ENCODE results near the gene LCP1. TPM values are rescaled to one million over a fixed set of nuclear protein-coding genes. Genes with fewer than 3 reads are reported as not detected.

Gene LCP1
- total and polyA plus RNA-seq, 2 donors from 2014 or later, result 5.6 to 73.5 TPM

GRCh38 chr13:46184277-46184699 lies 2.3 kb upstream of the LCP1 start:
- FAIRE-seq, result no peak
- Histone ChIP-seq H3K9ac (ENCODE audit: low read length in 3 of 3) (no peak overlapping the region), H3K4me1 (ENCODE audit: control insufficient read depth in 2 of 3, insufficient read depth in 2 of 3, low read depth in 1 of 3, low read length in 3 of 3) (no peaks in the 10 kb centered on the region), H3K4me3 (ENCODE audit: low read length in 3 of 3) (no peak overlapping the region), H3K9me3 (ENCODE audit: control insufficient read depth in 2 of 3, insufficient read depth in 1 of 3, low read length in 3 of 3) (no peaks in the 10 kb centered on the region), H3K36me3 (ENCODE audit: control insufficient read depth in 2 of 3, insufficient read depth in 3 of 3, low read length in 3 of 3) (no peaks in the 10 kb centered on the region), H3K27ac (ENCODE audit: low read depth in 2 of 2, low read length in 2 of 2) (no peak overlapping the region), H3K27me3 (ENCODE audit: control insufficient read depth, insufficient read depth, low read length) (no peaks in the 10 kb centered on the region)
- TF ChIP-seq CTCF (IDR thresholded peaks at IDR 0.05; ENCODE audit: borderline replicate concordance, extremely low read depth, insufficient read depth), result no peak
- intact Hi-C loops (cut with DNase I), result no loop called here
- DNase-seq, result peak in 1 of 5 donors; percentile 13

DNA sequence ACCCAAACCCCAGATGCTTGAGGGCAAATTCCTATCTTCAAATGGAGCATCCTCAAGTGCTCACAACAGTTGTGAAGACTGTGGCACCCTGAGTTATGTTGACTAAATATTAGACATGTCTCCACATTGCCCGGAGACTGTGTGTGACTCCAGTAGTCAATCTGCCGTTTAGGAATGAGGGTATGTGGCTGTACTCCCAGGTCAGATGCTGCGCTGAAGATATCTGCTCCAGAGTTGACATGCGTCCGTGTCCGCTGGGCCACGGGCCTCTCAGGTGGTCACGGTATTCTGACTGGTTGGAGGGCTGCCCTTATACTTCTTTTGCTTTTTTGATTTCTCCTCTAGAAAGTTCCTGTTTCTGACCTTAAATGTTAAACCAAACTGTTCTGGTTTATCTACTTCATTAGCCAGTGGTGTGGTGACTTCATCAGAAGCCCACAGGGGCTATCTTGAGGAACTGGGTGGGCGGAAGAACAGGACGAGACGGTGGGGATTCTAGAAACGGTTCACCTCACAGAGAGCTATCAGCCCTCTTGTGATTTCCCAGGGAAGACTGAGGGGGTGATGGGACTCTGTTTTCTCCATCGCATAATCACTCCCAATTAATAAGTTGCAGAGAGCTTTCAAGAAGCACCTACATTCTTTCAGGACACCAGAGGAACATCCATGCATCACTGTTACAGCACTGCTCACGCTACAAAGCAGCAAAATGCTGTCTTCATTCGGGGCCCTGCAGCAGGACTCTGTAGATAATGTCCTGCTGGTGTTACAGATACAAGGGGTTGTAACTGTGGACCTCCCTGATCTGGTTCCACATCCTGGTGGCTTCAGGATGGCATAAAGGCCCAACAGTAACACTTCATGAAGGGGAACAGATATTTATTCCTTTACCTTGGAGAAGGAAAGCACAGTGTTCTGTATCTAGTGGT lies 1.3 kb upstream of the LCP1 start:
- no peaks in the 10 kb centered on the region for H3K4me1 ChIP-seq (ENCODE audit: control insufficient read depth in 2 of 3, insufficient read depth in 2 of 3, low read depth in 1 of 3, low read length in 3 of 3)
- H3K36me3 ChIP-seq (ENCODE audit: control insufficient read depth in 2 of 3, insufficient read depth in 3 of 3, low read length in 3 of 3), result no peaks in the 10 kb centered on the region
- no peaks in the 10 kb centered on the region for H3K9me3 ChIP-seq (ENCODE audit: control insufficient read depth in 2 of 3, insufficient read depth in 1 of 3, low read length in 3 of 3)
- no peak overlapping the region for H3K27ac ChIP-seq (ENCODE audit: low read depth in 2 of 2, low read length in 2 of 2)
- no peak overlapping the region for H3K4me3 ChIP-seq (ENCODE audit: low read length in 3 of 3)
- no peak for FAIRE-seq
- no peak for TF ChIP-seq CTCF (IDR thresholded peaks at IDR 0.05; ENCODE audit: borderline replicate concordance, extremely low read depth, insufficient read depth)
- no peaks in the 10 kb centered on the region for H3K27me3 ChIP-seq (ENCODE audit: control insufficient read depth, insufficient read depth, low read length)
- DNase-seq, result no peak
- no peak overlapping the region for H3K9ac ChIP-seq (ENCODE audit: low read length in 3 of 3)
- intact Hi-C loops (cut with DNase I), result no loop called here

GRCh38 chr13:46182491-46182877 lies 507 bp upstream of the LCP1 start:
- Histone ChIP-seq H3K27me3 (ENCODE audit: control insufficient read depth, insufficient read depth, low read length) (no peaks in the 10 kb centered on the region), H3K4me3 (ENCODE audit: low read length in 3 of 3) (no peak overlapping the region), H3K9me3 (ENCODE audit: control insufficient read depth in 2 of 3, insufficient read depth in 1 of 3, low read length in 3 of 3) (no peaks in the 10 kb centered on the region), H3K4me1 (ENCODE audit: control insufficient read depth in 2 of 3, insufficient read depth in 2 of 3, low read depth in 1 of 3, low read length in 3 of 3) (no peaks in the 10 kb centered on the region), H3K36me3 (ENCODE audit: control insufficient read depth in 2 of 3, insufficient read depth in 3 of 3, low read length in 3 of 3) (no peaks in the 10 kb centered on the region), H3K9ac (ENCODE audit: low read length in 3 of 3) (no peak overlapping the region), H3K27ac (ENCODE audit: low read depth in 2 of 2, low read length in 2 of 2) (no peak overlapping the region)
- no peak for TF ChIP-seq CTCF (IDR thresholded peaks at IDR 0.05; ENCODE audit: borderline replicate concordance, extremely low read depth, insufficient read depth)
- intact Hi-C loops (cut with DNase I), result no loop called here
- DNase-seq (no peak), FAIRE-seq (no peak)
